ENCODE results near the gene IQSEC1.

DNA sequence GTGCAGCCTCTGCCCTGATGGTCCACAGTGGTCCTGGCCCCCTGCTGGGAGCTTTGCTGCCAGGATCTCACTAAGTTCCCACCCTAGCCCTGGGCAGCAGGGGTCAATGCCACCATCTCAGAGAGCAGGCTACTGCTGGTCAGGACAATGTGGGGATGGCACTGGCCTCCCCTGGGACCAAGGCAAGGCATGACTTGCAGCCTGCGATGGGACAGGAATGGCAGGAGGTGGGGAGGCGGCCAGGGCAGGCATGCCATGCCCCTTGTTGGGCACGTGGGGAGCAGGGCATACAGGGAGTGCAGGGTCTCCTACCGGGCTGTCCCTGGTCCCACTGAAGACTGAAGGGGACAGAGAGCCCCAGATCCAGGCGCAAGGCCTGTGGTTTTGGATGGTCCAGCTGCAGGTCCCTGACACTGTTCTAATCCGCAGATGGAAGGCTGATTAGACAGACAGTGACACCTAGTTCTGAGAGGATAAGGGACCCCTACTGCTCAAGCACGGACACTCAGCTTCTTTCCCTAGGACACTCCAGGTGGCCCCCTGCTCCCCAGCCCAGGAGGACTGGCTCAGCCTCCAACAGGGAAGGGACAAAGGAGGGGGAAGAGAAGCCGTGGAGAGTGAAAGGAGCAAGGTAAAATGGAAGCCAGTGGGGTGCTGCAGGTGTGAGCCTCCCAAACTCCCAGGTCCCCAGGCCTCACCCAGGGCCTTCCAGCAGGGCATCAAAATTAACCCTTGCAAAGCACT, 162.7 kb downstream of the IQSEC1 start:
- no peak for TF ChIP-seq REST (IDR thresholded peaks at IDR 0.05; ENCODE audit: insufficient read depth in 1 of 2, low read depth in 2 of 2, low read length in 2 of 2)
- TF ChIP-seq POLR2AphosphoS5 (IDR thresholded peaks at IDR 0.05; ENCODE audit: low read depth, low read length): no peak
- TF ChIP-seq TAF1 (IDR thresholded peaks at IDR 0.05; ENCODE audit: borderline replicate concordance, insufficient read depth, low read length): no peak
- no peak for TF ChIP-seq SIN3A (IDR thresholded peaks at IDR 0.05; ENCODE audit: borderline replicate concordance, insufficient read depth, low read length)
